ENCODE results near the gene EFCAB6. TPM values are rescaled to one million over a fixed set of nuclear protein-coding genes. Genes with fewer than 3 reads are reported as not detected.
"Not testable (repeated sequence)": the region's sequence is repeated elsewhere in the genome, so short reads cannot be mapped to it uniquely, and the experiment has no call there.

The EFCAB6 gene
- total RNA-seq, 2 experiments from 2014 or later, result 0.15 to 0.21 TPM

DNA sequence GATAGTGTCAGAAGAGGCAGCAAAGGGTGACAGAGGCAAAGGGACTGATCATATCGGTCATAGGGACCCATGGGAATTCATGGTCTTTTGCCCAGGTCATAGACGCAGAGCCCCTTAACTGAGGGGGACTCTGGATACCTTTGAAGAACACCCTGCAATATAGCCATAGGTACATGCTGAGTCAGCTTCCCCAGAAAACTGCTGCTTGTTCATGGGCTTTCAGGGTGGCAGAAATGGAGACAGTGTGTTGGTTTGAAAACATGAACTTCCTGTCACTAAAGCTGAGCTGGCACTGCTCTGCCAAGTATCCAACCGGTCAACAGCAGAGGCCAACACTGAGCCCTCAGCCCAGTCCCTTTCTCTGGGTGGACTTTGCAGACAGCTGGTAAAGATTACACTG is 114.2 kb downstream of the EFCAB6 start:
- H3K4me3 Mint-ChIP-seq, result no peak overlapping the region
- H3K27me3 Mint-ChIP-seq (ENCODE audit: low read depth), result peaks cover 20% of the 10 kb centered on the region
- H3K4me1 Mint-ChIP-seq (ENCODE audit: low read depth), result no peaks in the 10 kb centered on the region
- intact Hi-C loops (cut with micrococcal nuclease), result no loop called here
- H3K27ac Mint-ChIP-seq, result no peak overlapping the region
- peaks cover 2% of the 10 kb centered on the region for H3K9me3 Mint-ChIP-seq
- CTCF ChIA-PET, result no interaction called here
- no peaks in the 10 kb centered on the region for H3K36me3 Mint-ChIP-seq (ENCODE audit: low read depth)
- no peak for DNase-seq

DNA sequence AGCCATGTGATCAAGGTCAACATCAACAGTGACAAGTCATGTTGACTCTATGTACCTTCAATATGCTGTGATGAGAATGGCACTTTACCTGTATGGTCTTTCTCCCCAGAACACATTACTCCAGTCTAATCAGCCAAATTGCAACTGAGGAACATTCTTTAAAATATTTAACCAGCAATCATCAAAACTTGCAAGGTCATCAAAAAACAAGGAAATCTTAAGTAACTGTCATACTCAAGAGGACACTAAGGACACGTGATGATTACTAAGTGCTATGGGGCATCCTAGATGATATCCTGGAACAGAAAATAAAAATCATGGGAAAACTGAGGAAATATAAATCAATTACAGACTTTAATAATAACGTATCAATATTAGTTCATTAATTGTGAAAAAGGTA is 118.9 kb downstream of the EFCAB6 start:
- Mint-ChIP-seq H3K36me3 (ENCODE audit: low read depth) (peaks cover 5% of the 10 kb centered on the region), H3K4me1 (ENCODE audit: low read depth) (no peaks in the 10 kb centered on the region), H3K27me3 (ENCODE audit: low read depth) (peaks cover 22% of the 10 kb centered on the region), H3K9me3 (peaks cover 9% of the 10 kb centered on the region), H3K27ac (no peak overlapping the region), H3K4me3 (no peak overlapping the region)
- CTCF ChIA-PET, result no interaction called here
- intact Hi-C loops (cut with micrococcal nuclease), result no loop called here
- DNase-seq, result no peak

DNA sequence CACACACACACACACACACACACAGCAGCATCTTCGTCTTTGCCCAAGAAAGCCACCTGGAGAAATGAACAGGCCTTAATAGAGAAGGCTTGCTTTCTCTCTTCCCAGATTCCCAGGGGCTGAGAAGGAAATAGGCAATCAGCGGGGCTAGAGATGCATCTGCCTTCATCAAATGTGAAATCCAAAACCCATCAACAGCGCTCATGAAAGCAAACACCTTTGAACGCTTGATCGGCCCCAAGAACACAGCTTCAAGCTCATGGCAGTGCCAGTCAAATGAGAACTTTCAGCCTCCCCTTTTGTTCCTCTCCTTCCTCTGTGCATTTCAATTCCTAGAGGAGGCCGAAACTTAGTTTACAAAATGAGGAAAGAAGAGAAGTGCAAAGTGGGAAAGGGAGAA is 122.7 kb downstream of the EFCAB6 start:
- peaks cover 5% of the 10 kb centered on the region for H3K36me3 Mint-ChIP-seq (ENCODE audit: low read depth)
- no peak overlapping the region for H3K27ac Mint-ChIP-seq
- intact Hi-C loops (cut with micrococcal nuclease), result no loop called here
- CTCF ChIA-PET, result interaction anchor here (0.7 kb wide), 1 partner anchor 786 kb away, joined by 3 read pairs; no protein-coding TSS in a partner anchor
- DNase-seq, result no peak
- peaks cover 18% of the 10 kb centered on the region for H3K27me3 Mint-ChIP-seq (ENCODE audit: low read depth)
- H3K9me3 Mint-ChIP-seq, result peaks cover 9% of the 10 kb centered on the region
- H3K4me1 Mint-ChIP-seq (ENCODE audit: low read depth), result no peaks in the 10 kb centered on the region
- H3K4me3 Mint-ChIP-seq, result no peak overlapping the region

DNA sequence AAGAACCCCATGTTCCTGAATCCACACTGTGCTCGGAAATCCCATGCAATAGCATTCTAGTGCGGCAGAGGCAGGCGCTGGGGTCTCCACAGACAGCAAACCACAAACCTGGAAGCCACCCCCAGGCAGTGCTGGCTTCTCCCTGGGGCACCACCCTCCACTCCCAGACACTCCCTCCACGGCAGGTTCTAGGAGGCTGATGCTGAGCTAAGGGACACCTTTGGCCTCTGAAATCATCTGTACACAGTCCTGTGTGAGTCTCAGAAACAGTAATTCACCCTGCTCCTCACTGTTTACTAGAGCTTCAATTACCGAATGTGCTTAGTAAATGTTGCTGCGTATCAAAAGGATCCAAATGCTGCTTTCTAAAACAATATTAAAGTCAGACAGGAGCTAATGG is 129.3 kb downstream of the EFCAB6 start:
- Mint-ChIP-seq H3K36me3 (ENCODE audit: low read depth) (no peaks in the 10 kb centered on the region), H3K27me3 (ENCODE audit: low read depth) (peaks cover 3% of the 10 kb centered on the region), H3K27ac (no peak overlapping the region), H3K9me3 (peaks cover 6% of the 10 kb centered on the region), H3K4me3 (no peak overlapping the region), H3K4me1 (ENCODE audit: low read depth) (no peaks in the 10 kb centered on the region)
- DNase-seq, result no peak
- CTCF ChIA-PET, result no interaction called here
- intact Hi-C loops (cut with micrococcal nuclease), result no loop called here

DNA sequence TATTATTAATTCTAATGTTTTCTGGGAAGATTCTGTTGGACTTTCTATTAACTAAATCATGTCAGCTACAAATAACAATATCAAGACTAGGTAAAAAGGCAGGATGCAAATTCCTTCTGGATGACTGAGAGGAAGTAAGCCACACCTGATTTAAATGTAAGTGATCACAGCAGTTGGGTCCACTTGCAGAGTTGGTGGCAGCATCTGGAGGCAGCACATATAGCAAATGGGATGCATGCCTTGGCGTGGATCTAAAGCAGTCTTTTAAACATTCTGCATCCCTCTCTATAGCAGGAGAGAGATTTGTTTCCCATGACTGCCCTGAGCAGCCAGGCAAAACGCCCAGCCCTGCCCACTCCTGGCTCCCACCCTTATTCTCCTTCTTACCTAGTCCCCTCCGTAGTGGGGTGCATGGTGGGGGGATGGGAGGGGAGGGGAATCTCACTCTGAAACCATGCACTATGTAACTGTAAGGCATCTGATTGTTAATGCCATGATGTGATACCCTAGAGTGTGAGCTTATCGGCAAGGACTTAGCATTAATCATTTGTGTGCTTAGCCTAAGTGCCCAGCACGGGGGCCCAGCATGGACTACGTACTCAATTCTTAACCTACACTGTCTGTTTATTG is 130.3 kb downstream of the EFCAB6 start:
- intact Hi-C loops (cut with micrococcal nuclease), result no loop called here
- Mint-ChIP-seq H3K9me3 (peaks cover 6% of the 10 kb centered on the region), H3K27ac (no peak overlapping the region), H3K4me3 (no peak overlapping the region), H3K27me3 (ENCODE audit: low read depth) (peaks cover 2% of the 10 kb centered on the region), H3K4me1 (ENCODE audit: low read depth) (no peaks in the 10 kb centered on the region), H3K36me3 (ENCODE audit: low read depth) (no peaks in the 10 kb centered on the region)
- CTCF ChIA-PET, result no interaction called here
- no peak for DNase-seq

DNA sequence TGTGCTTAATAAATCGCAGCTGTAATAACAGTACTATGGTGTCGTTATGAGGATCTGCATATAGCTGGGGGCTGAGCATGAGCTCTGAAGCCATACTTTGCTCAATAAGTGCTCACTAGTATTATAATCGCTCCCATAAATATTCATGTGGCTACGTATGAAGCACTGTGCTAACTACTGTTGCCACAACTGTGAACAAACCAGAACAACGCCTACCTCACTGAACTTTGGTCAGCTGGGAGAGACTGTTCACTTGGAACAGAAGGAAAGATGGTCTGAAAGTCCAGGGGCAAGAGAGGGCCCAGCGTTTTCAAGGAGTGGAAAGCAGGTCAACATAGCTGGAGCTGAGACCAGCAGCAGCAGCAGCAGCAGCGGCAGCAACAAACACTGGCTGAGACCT is 141.6 kb downstream of the EFCAB6 start:
- no peak overlapping the region for H3K27ac Mint-ChIP-seq

DNA sequence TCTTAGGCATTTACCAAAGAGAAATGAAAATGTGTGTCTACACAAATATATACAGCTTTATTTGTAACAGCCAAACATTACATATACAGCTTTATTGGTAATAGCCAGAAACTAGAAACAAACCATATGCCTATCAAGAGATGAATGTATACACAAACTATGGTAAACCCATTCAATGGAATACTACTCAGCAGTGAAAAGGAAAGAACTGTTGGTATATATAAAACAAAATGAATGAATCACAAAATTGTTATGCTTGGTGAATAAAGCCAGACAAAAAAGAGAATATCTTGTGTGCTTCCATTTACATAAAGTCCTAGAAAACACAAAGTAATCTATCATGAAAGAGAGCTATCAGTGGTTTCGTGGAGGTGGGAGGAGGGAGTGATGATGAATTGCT is 142.9 kb downstream of the EFCAB6 start:
- intact Hi-C loops (cut with micrococcal nuclease), result no loop called here
- CTCF ChIA-PET, result no interaction called here
- no peaks in the 10 kb centered on the region for H3K9me3 Mint-ChIP-seq
- H3K4me3 Mint-ChIP-seq, result no peak overlapping the region
- no peaks in the 10 kb centered on the region for H3K36me3 Mint-ChIP-seq (ENCODE audit: low read depth)
- no peaks in the 10 kb centered on the region for H3K4me1 Mint-ChIP-seq (ENCODE audit: low read depth)
- no peak overlapping the region for H3K27ac Mint-ChIP-seq
- no peak for DNase-seq
- H3K27me3 Mint-ChIP-seq (ENCODE audit: low read depth), result peaks cover under 1% of the 10 kb centered on the region

More for the DNA sequence above, 141.6 kb downstream of the EFCAB6 start:
- H3K4me3 Mint-ChIP-seq, result no peak overlapping the region
- intact Hi-C loops (cut with micrococcal nuclease), result no loop called here
- CTCF ChIA-PET, result no interaction called here
- no peaks in the 10 kb centered on the region for H3K4me1 Mint-ChIP-seq (ENCODE audit: low read depth)
- H3K27me3 Mint-ChIP-seq (ENCODE audit: low read depth), result peaks cover 2% of the 10 kb centered on the region
- no peaks in the 10 kb centered on the region for H3K9me3 Mint-ChIP-seq
- no peaks in the 10 kb centered on the region for H3K36me3 Mint-ChIP-seq (ENCODE audit: low read depth)
- no peak for DNase-seq

DNA sequence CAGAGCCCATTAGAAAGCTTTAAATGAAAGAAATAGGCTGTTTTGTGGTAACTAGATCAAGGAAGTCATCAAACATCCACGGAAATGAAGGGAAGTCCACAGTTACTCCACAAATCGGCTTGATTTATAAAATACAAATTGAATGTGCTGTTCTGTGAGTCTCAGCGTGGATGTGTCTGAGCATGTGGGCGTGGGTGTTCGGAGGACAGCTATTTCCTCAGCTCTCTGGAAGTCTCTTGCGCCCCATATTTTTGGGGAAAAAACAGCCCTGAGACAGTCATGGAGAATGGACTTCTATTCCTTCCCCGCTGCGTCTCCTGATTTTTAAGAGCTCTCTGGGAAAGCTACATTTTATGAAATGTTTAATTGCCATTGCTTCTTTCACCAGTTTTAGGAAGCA is 144.4 kb downstream of the EFCAB6 start:
- CTCF ChIA-PET, result no interaction called here
- H3K4me1 Mint-ChIP-seq (ENCODE audit: low read depth), result no peaks in the 10 kb centered on the region
- H3K9me3 Mint-ChIP-seq, result no peaks in the 10 kb centered on the region

DNA sequence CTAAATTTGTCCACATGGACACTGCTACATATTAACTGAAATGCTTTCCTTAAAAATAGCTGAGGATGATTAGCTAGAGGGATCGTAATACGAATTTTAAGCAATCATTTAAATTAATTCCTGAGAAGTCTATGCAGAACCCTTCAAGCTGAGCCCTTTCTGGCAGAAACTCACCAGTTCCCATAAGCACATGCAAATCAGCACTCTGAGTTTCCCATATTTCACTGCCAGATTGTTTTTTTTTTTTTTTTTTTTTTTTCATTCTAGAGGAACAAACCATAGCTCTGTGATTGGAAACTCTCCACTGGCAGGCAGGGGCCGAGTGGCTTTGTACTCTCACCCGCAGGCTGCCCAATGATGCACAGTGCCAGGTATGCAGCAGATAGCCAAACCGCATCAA is 145.6 kb downstream of the EFCAB6 start:
- intact Hi-C loops (cut with micrococcal nuclease), result no loop called here
- CTCF ChIA-PET, result no interaction called here

More for the DNA sequence above, 144.4 kb downstream of the EFCAB6 start:
- Mint-ChIP-seq H3K4me3 (no peak overlapping the region), H3K36me3 (ENCODE audit: low read depth) (no peaks in the 10 kb centered on the region), H3K27me3 (ENCODE audit: low read depth) (no peaks in the 10 kb centered on the region), H3K27ac (no peak overlapping the region)
- intact Hi-C loops (cut with micrococcal nuclease), result no loop called here
- no peak for DNase-seq

DNA sequence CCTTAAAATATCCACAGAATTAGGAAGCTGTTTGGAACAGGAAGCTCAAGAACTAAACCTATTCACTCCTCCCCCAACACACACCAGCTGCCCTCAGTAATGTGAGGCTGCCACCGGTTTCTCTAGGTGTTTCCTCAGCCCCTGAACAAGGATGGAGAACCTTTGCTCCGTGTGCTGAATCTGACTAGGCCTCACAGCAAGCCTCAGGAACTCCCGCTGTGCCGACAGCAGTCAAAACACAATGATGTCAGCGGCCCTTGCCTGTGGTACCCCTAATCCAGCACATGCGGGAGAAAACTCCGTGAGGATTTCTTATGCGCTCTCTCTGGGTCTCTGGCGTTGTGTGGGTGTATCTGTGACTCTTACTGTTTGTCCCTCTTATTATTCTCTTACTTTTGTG is 153.3 kb downstream of the EFCAB6 start:
- CTCF ChIA-PET, result no interaction called here
- no peak overlapping the region for H3K4me3 Mint-ChIP-seq

More for the DNA sequence above, 145.6 kb downstream of the EFCAB6 start:
- H3K36me3 Mint-ChIP-seq (ENCODE audit: low read depth), result no peaks in the 10 kb centered on the region
- no peak for DNase-seq
- H3K4me1 Mint-ChIP-seq (ENCODE audit: low read depth), result no peaks in the 10 kb centered on the region
- H3K9me3 Mint-ChIP-seq, result no peaks in the 10 kb centered on the region
- no peak overlapping the region for H3K27ac Mint-ChIP-seq
- no peaks in the 10 kb centered on the region for H3K27me3 Mint-ChIP-seq (ENCODE audit: low read depth)
- H3K4me3 Mint-ChIP-seq, result no peak overlapping the region

DNA sequence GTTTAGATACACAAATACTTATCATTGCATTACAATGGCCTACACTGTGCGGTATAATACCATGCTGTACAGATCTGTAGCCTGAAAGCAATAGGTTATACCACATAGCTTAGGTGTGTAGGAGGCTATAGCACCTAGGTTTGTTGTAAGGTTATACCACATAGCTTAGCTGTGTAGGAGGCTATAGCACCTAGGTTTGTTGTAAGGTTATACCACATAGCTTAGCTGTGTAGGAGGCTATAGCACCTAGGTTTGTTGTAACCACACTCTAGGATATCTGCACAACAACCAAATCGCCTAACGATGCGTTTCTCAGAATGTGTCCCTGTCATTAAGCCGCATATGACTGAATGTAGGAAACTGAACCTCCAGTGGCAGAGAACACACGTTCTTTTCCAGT is 155.5 kb downstream of the EFCAB6 start:
- H3K27me3 Mint-ChIP-seq (ENCODE audit: low read depth); CTCF ChIA-PET; H3K9me3 Mint-ChIP-seq; H3K4me1 Mint-ChIP-seq (ENCODE audit: low read depth); H3K27ac Mint-ChIP-seq; DNase-seq; intact Hi-C loops (cut with micrococcal nuclease); H3K36me3 Mint-ChIP-seq (ENCODE audit: low read depth); H3K4me3 Mint-ChIP-seq: not testable (repeated sequence)

More for the DNA sequence above, 153.3 kb downstream of the EFCAB6 start:
- intact Hi-C loops (cut with micrococcal nuclease), result no loop called here
- Mint-ChIP-seq H3K9me3 (no peaks in the 10 kb centered on the region), H3K36me3 (ENCODE audit: low read depth) (no peaks in the 10 kb centered on the region), H3K4me1 (ENCODE audit: low read depth) (no peaks in the 10 kb centered on the region), H3K27ac (no peak overlapping the region), H3K27me3 (ENCODE audit: low read depth) (no peaks in the 10 kb centered on the region)
- no peak for DNase-seq

DNA sequence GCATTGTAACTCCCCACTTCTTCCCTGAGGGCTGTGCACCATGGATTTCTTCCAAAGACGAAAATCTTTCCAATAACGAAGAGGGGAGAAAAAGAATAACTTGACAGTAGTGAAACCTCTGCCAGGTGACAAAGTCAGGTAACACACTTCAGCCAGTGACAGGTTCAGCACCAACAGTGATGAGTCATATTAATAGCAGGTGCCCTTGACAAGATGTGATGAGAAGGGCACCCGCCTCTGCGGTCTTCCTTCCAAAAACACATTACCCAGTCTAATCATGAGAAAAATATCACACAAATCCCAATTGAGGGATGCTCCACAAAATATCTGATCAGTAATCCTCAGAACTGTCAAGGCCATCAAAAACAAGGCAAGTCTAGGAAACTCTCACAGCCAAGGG is 157.8 kb downstream of the EFCAB6 start:
- CTCF ChIA-PET, result no interaction called here
- no peak for DNase-seq
- peaks cover 3% of the 10 kb centered on the region for H3K27me3 Mint-ChIP-seq (ENCODE audit: low read depth)
- no peaks in the 10 kb centered on the region for H3K4me1 Mint-ChIP-seq (ENCODE audit: low read depth)
- intact Hi-C loops (cut with micrococcal nuclease), result no loop called here
- peaks cover 4% of the 10 kb centered on the region for H3K9me3 Mint-ChIP-seq
- H3K27ac Mint-ChIP-seq, result no peak overlapping the region
- H3K4me3 Mint-ChIP-seq, result no peak overlapping the region
- H3K36me3 Mint-ChIP-seq (ENCODE audit: low read depth), result peaks cover 3% of the 10 kb centered on the region

DNA sequence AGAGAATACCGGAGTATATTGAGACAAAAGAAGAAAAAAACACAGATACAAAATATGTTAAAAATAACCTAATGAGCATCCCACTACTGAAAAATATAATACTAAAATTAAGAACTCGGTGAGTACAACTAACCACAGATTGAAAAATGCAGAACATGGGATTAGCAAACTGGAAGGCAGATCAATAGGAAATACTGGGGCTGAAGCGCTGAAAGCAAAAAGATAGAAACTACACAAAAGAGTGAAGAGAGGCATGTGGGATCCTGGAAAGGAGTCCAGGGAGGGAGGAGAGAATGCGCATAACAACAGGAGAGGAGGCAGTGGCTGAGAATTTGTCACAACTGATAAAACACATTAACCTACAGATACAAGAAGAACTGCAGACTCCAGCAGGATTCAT is 159.3 kb downstream of the EFCAB6 start:
- H3K4me3 Mint-ChIP-seq, result no peak overlapping the region
- H3K27me3 Mint-ChIP-seq (ENCODE audit: low read depth), result peaks cover 6% of the 10 kb centered on the region
- H3K4me1 Mint-ChIP-seq (ENCODE audit: low read depth), result no peaks in the 10 kb centered on the region
- CTCF ChIA-PET, result no interaction called here
- intact Hi-C loops (cut with micrococcal nuclease), result no loop called here
- H3K36me3 Mint-ChIP-seq (ENCODE audit: low read depth), result peaks cover 3% of the 10 kb centered on the region
- no peak overlapping the region for H3K27ac Mint-ChIP-seq
- peaks cover 4% of the 10 kb centered on the region for H3K9me3 Mint-ChIP-seq
- DNase-seq, result no peak
